NCI-H146 (cell line): ENCODE results near the gene CTXND2.

Source experiments
- DNase-seq: peaks from one replicate; lab custom pipeline; 2025; lab: John Stamatoyannopoulos, UW

Gene CTXND2

GRCh38 chr1:150961756-150962155, 74.8 kb downstream of the CTXND2 start:
- no peak for DNase-seq
